HCT116 (cell line): ENCODE measurements around the gene TRIB2. TPM values are rescaled to one million over a fixed set of nuclear protein-coding genes. Genes with fewer than 3 reads are reported as not detected.

Experiments
- ATAC-seq: fragments of 200-7000 bp; cut with Tn5 transposase; 2 replicates; pipeline ENCODE4 v1.9.1; 2020; ENCODE audit warnings: mild to moderate bottlenecking, moderate library complexity
- BruUV-seq: library from RNA; stranded (reverse); fragments of 400-500 nt; replicated peaks from 2 replicates; lab custom pipeline; 2021; lab: Mats Ljungman, UMichigan
- CTCF ChIA-PET: fragments of 300-600 bp; sonication (Branson Sonifier 250); formaldehyde crosslinking; loops from one replicate; lab custom pipeline; 2021; ENCODE audit warnings: antibody characterized with exemption; lab: Charles Lee
- POLR2A ChIA-PET: fragments of 300-600, 350-600 bp; sonication (Branson Sonifier 250); formaldehyde crosslinking; loops from one replicate; lab custom pipeline; 2021; ENCODE audit warnings: antibody characterized with exemption; lab: Charles Lee
- RAD21 ChIA-PET, 2 experiments: fragments of 300-600 bp; sonication (Branson Sonifier 250); formaldehyde crosslinking; loops; one replicate each; lab custom pipeline; 2023; ENCODE audit warnings: low total read pairs in 2 of 2; ENCODE audit not compliant: uncharacterized antibody in 2 of 2, unreplicated experiment in 2 of 2, low non-redundant PET in 1 of 2; lab: Charles Lee
- DNase-seq: peaks from one replicate; pipeline ENCODE4 v3.0.0-alpha.2; 2010; ENCODE audit warnings: low read depth, low spot score
- H2AFZ ChIP-seq: fragments of 200-600 bp; shearing (Covaris generic), sonication (generic); 2 replicates; pipeline ENCODE4 v1.6.1; 2017; ENCODE audit warnings: low read depth, mixed run types, mixed read lengths, antibody characterized with exemption, low read length; ENCODE audit not compliant: poor library complexity, severe bottlenecking
- H3K27ac ChIP-seq: 2 replicates; pipeline ENCODE4 v1.5.1; 2012; ENCODE audit warnings: low read depth, low read length
- H3K27me3 ChIP-seq: fragments of 200-600 bp; sonication (generic); 2 replicates; pipeline ENCODE4 v1.6.1; 2016; ENCODE audit warnings: mixed run types, low read length, mixed read lengths; ENCODE audit not compliant: insufficient read depth
- H3K36me3 ChIP-seq, 2 experiments: fragments of 200-500 bp in 1 of 2; fragments of 200-600 bp in 1 of 2; sonication (Bioruptor generic) in 1 of 2; sonication (generic) in 1 of 2; 2 replicates each; pipeline versions ENCODE4 v1.5.1 to v1.6.1; 2014 to 2016; ENCODE audit warnings: low read length in 2 of 2, inconsistent platforms in 1 of 2, mixed read lengths in 1 of 2, mixed run types in 1 of 2; ENCODE audit not compliant: insufficient read depth in 2 of 2, control insufficient read depth in 1 of 2
- H3K4me1 ChIP-seq, 2 experiments: fragments of 200-600 bp in 1 of 2; sonication (generic) in 1 of 2; 2 replicates each; pipeline versions ENCODE4 v1.5.1 to v1.6.1; 2012 to 2017; ENCODE audit warnings: low read length in 2 of 2, inconsistent platforms in 1 of 2, mild to moderate bottlenecking in 1 of 2, mixed read lengths in 1 of 2, mixed run types in 1 of 2, moderate library complexity in 1 of 2; ENCODE audit not compliant: insufficient read depth in 2 of 2, control insufficient read depth in 1 of 2
- H3K4me2 ChIP-seq: fragments of 200-600 bp; sonication (generic); 2 replicates; pipeline ENCODE4 v1.6.1; 2017; ENCODE audit warnings: mixed run types, low read length, mixed read lengths
- H3K4me3 ChIP-seq, 2 experiments: fragments of 200-600 bp in 1 of 2; sonication (generic) in 1 of 2; replicated peaks in 1 of 2; 2 replicates each; pipeline ENCODE4 v1.5.1; 2011 to 2016; ENCODE audit warnings: low read length in 2 of 2, control low read depth in 1 of 2, low read depth in 1 of 2, mild to moderate bottlenecking in 1 of 2, mixed read lengths in 1 of 2, mixed run types in 1 of 2
- H3K79me2 ChIP-seq: fragments of 200-600 bp; sonication (generic); 2 replicates; pipeline ENCODE4 v1.6.1; 2017; ENCODE audit warnings: mild to moderate bottlenecking, mixed run types, low read length, moderate library complexity, mixed read lengths; ENCODE audit not compliant: insufficient read depth
- H3K9ac ChIP-seq: fragments of 200-600 bp; sonication (generic); 2 replicates; pipeline ENCODE4 v1.6.1; 2016; ENCODE audit warnings: low read length, mixed read lengths
- H3K9me2 ChIP-seq: fragments of 200-600 bp; sonication (generic), shearing (Covaris generic); 2 replicates; pipeline ENCODE4 v1.6.1; 2017; ENCODE audit warnings: mixed run types, mild to moderate bottlenecking, moderate library complexity; ENCODE audit not compliant: insufficient read depth
- H3K9me3 ChIP-seq, 2 experiments: fragments of 200-500 bp in 1 of 2; fragments of 200-600 bp in 1 of 2; sonication (Bioruptor generic) in 1 of 2; sonication (generic) in 1 of 2; 2 replicates each; pipeline ENCODE4 v1.6.1; 2014 to 2017; ENCODE audit warnings: low read length in 2 of 2, mixed read lengths in 2 of 2, inconsistent platforms in 1 of 2, low read depth in 1 of 2, mild to moderate bottlenecking in 1 of 2, mixed run types in 1 of 2, moderate library complexity in 1 of 2; ENCODE audit not compliant: control insufficient read depth in 1 of 2, insufficient read depth in 1 of 2
- H4K20me1 ChIP-seq: fragments of 200-600 bp; sonication (generic), shearing (Covaris generic); 2 replicates; pipeline ENCODE4 v1.6.1; 2017; ENCODE audit warnings: mixed run types, mild to moderate bottlenecking, moderate library complexity; ENCODE audit not compliant: insufficient read depth
- ATF3 ChIP-seq: IDR thresholded peaks from 2 replicates; pipeline ENCODE4 v1.6.1; 2012
- CTCF ChIP-seq, 3 experiments: fragments of 200-600 bp in 1 of 3; sonication (generic) in 1 of 3; IDR thresholded peaks in 2 of 3; conservative IDR thresholded peaks in 1 of 3; 2 replicates each; pipeline ENCODE4 v1.5.1; 2012 to 2017; ENCODE audit warnings: low read depth in 2 of 3, low read length in 2 of 3, antibody characterized with exemption in 1 of 3, borderline replicate concordance in 1 of 3, control low read depth in 1 of 3, mild to moderate bottlenecking in 1 of 3, mixed read lengths in 1 of 3, mixed run types in 1 of 3, moderate library complexity in 1 of 3; ENCODE audit not compliant: insufficient read depth in 1 of 3
- EGR1 ChIP-seq: IDR thresholded peaks from 2 replicates; pipeline ENCODE4 v1.6.1; 2012; ENCODE audit warnings: low read depth
- ELF1 ChIP-seq: IDR thresholded peaks from 2 replicates; pipeline ENCODE4 v1.6.1; 2012; ENCODE audit warnings: low read depth, borderline replicate concordance
- EZH2 ChIP-seq: fragments of 200-600 bp; sonication (generic); IDR thresholded peaks from 2 replicates; pipeline ENCODE4 v1.6.1; 2017; ENCODE audit warnings: antibody characterized with exemption, mixed run types
- FOSL1 ChIP-seq: IDR thresholded peaks from 2 replicates; pipeline ENCODE4 v1.6.1; 2012; ENCODE audit warnings: low read depth
- POLR2A ChIP-seq: IDR thresholded peaks from 2 replicates; pipeline ENCODE4 v1.7.0; 2011; ENCODE audit warnings: borderline replicate concordance; ENCODE audit not compliant: insufficient read depth, insufficient read length; ENCODE audit errors: extremely low read depth
- RAD21 ChIP-seq: IDR thresholded peaks from 2 replicates; pipeline ENCODE4 v1.6.1; 2012; ENCODE audit warnings: low read depth, mild to moderate bottlenecking
- REST ChIP-seq: IDR thresholded peaks from 2 replicates; pipeline ENCODE4 v1.6.1; 2012; ENCODE audit warnings: low read depth
- SRF ChIP-seq: IDR thresholded peaks from 2 replicates; pipeline ENCODE4 v1.6.1; 2012; ENCODE audit warnings: low read depth
- TCF7L2 ChIP-seq: IDR thresholded peaks from 2 replicates; pipeline ENCODE4 v1.7.0; 2011; ENCODE audit warnings: borderline replicate concordance, inconsistent platforms; ENCODE audit not compliant: insufficient read depth, insufficient read length; ENCODE audit errors: extremely low read depth
- YY1 ChIP-seq: IDR thresholded peaks from 2 replicates; pipeline ENCODE4 v1.6.1; 2011; ENCODE audit warnings: low read length, low read depth, moderate library complexity, mild to moderate bottlenecking; ENCODE audit not compliant: insufficient replicate concordance; ENCODE audit errors: extremely low read depth
- ZBTB33 ChIP-seq: IDR thresholded peaks from 2 replicates; pipeline ENCODE4 v1.6.1; 2011; ENCODE audit warnings: mild to moderate bottlenecking, low read length, moderate library complexity; ENCODE audit not compliant: insufficient replicate concordance; ENCODE audit errors: extremely low read depth
- intact Hi-C: fragments of 100-400 bp; cut with micrococcal nuclease; formaldehyde crosslinking; loops from 2 replicates; pipeline ENCODE4 v1.10.0; 2022
- total RNA-seq: library from RNA; stranded (reverse); gene quantifications from one replicate; pipeline ENCODE4 v1.2.1, GENCODE V29; 2021; ENCODE audit not compliant: unreplicated experiment

Gene TRIB2
- total RNA-seq, 1 experiment from 2014 or later, result 12.4 TPM

GRCh38 chr2:12778811-12779579 lies 62.3 kb downstream of the TRIB2 start (continued):
- TF ChIP-seq ZBTB33, result no peak
- no peak for TF ChIP-seq ELF1
- TF ChIP-seq SRF, result no peak

GRCh38 chr2:12781329-12781728 lies 64.6 kb downstream of the TRIB2 start:
- CTCF ChIA-PET, result no interaction called here
- RAD21 ChIA-PET, result no interaction called here
- H3K9ac ChIP-seq, result no peak overlapping the region
- H3K27me3 ChIP-seq, result no peaks in the 10 kb centered on the region
- H3K9me2 ChIP-seq, result no peaks in the 10 kb centered on the region
- no peak for ATAC-seq
- H3K4me3 ChIP-seq, result no peak overlapping the region
- POLR2A ChIA-PET, result no interaction called here
- H2AFZ ChIP-seq, result no peak overlapping the region
- BruUV-seq, result no TSS peak
- intact Hi-C loops, result no loop called here
- no peak for DNase-seq
- no peak overlapping the region for H3K27ac ChIP-seq
- no peaks in the 10 kb centered on the region; the same call in 1 of the 2 replicates for H4K20me1 ChIP-seq
- H3K36me3 ChIP-seq, result no peaks in the 10 kb centered on the region
- no peak overlapping the region for H3K4me2 ChIP-seq
- no peaks in the 10 kb centered on the region for H3K9me3 ChIP-seq
- H3K4me1 ChIP-seq, result no peaks in the 10 kb centered on the region
- H3K79me2 ChIP-seq, result no peaks in the 10 kb centered on the region
- TF ChIP-seq CTCF (IDR thresholded peaks at IDR 0.05 in 2 of 3, conservative IDR thresholded peaks at IDR 0.05 in 1 of 3; ENCODE audit: borderline replicate concordance in 1 of 3, insufficient read depth in 1 of 3, low read depth in 2 of 3, low read length in 2 of 3), result no peak
- TF ChIP-seq EGR1, result no peak
- no peak for TF ChIP-seq POLR2A
- TF ChIP-seq REST, result no peak
- no peak for TF ChIP-seq ZBTB33
- TF ChIP-seq RAD21, result no peak
- TF ChIP-seq YY1, result no peak
- TF ChIP-seq EZH2, result no peak
- TF ChIP-seq TCF7L2, result no peak
- no peak for TF ChIP-seq FOSL1
- no peak for TF ChIP-seq ATF3
